Esophagus muscularis mucosa (tissue), 4 donors: Measurements from ENCODE around the gene LUC7L2.
A peak's percentile ranks its signal among the peaks of the same experiment; 100 is the strongest.

Experiments
- CTCF ChIP-seq, 3 experiments: fragments of 200-600 bp in 2 of 3; fragments of 450-650 bp in 1 of 3; sonication (generic) in 2 of 3; IDR thresholded peaks; one replicate each; pipeline ENCODE4 v1.5.1; 2017 to 2019; ENCODE audit warnings: antibody characterized with exemption in 3 of 3, mild to moderate bottlenecking in 2 of 3, moderate library complexity in 1 of 3
- EP300 ChIP-seq: sonication (generic); formaldehyde crosslinking; IDR thresholded peaks from one replicate; pipeline ENCODE4 v1.6.1; 2017; ENCODE audit warnings: antibody characterized with exemption
- POLR2A ChIP-seq: fragments of 450-650 bp; IDR thresholded peaks from one replicate; pipeline ENCODE4 v1.6.1; 2017; ENCODE audit warnings: antibody characterized with exemption, moderate library complexity, mild to moderate bottlenecking, low read depth
- POLR2AphosphoS5 ChIP-seq, 2 donors: sonication (generic); formaldehyde crosslinking; IDR thresholded peaks; one replicate each; pipeline ENCODE4 v1.6.1; 2017; ENCODE audit warnings: antibody characterized with exemption in 2 of 2

- TF ChIP-seq CTCF (IDR thresholded peaks at IDR 0.05) (peak in 2 of 3 experiments; percentile 14 to 28), POLR2A (no peak), EP300 (no peak), POLR2AphosphoS5 (IDR thresholded peaks at IDR 0.05) (peak; percentile 66 to 80)
These were observed 62.4 kb downstream of the LUC7L2 start for GRCh38 chr7:139422126-139422525.
